Measurements from ENCODE around the gene TAF5L. TPM values are rescaled to one million over a fixed set of nuclear protein-coding genes. Genes with fewer than 3 reads are reported as not detected.
"Not testable (repeated sequence)": the region's sequence is repeated elsewhere in the genome, so short reads cannot be mapped to it uniquely, and the experiment has no call there.

TAF5L gene
- polyA plus RNA-seq, 4 donors, result 8.4 to 16.3 (median 10.5) TPM

GRCh38 chr1:229596925-229597699, 28.8 kb downstream of the TAF5L start:
- 60 to 88% (median 72%) methylated on average over 7 of the region's 7 CpGs for WGBS, 3 donors
- no peak for FAIRE-seq
- H3K27ac ChIP-seq (ENCODE audit: low read depth in 1 of 3, low read length in 2 of 3), result peak overlapping the region in 1 of 3 donors; percentile 46

GRCh38 chr1:229595876-229596275, 30.0 kb downstream of the TAF5L start:
- 94 to 100% (median 94%) methylated on average over 6 to 7 of the region's 7 CpGs for WGBS, 3 donors
- H3K4me1 ChIP-seq (ENCODE audit: control insufficient read depth in 3 of 3, insufficient read depth in 2 of 3, low read depth in 1 of 3, low read length in 2 of 3); FAIRE-seq; H3K27me3 ChIP-seq (ENCODE audit: control insufficient read depth in 3 of 3, insufficient read depth in 3 of 3, low read length in 3 of 3); H3K9me3 ChIP-seq (ENCODE audit: control insufficient read depth in 2 of 2, insufficient read depth in 1 of 2, low read depth in 1 of 2, low read length in 1 of 2); DNase-seq; H3K4me3 ChIP-seq (ENCODE audit: low read depth in 1 of 3, low read length in 3 of 3): not testable (repeated sequence)
- Histone ChIP-seq H3K27ac (ENCODE audit: low read depth in 1 of 3, low read length in 2 of 3) (peak overlapping the region in 1 of 3 donors; percentile 74), H3K36me3 (ENCODE audit: control insufficient read depth in 3 of 3, insufficient read depth in 2 of 3, low read depth in 1 of 3, low read length in 3 of 3) (peaks cover 6 to 25% (median 11%) of the 10 kb centered on the region in 3 donors)

More at GRCh38 chr1:229596925-229597699, 28.8 kb downstream of the TAF5L start:
- Histone ChIP-seq H3K27me3 (ENCODE audit: control insufficient read depth in 3 of 3, insufficient read depth in 3 of 3, low read length in 3 of 3) (no peaks in the 10 kb centered on the region), H3K36me3 (ENCODE audit: control insufficient read depth in 3 of 3, insufficient read depth in 2 of 3, low read depth in 1 of 3, low read length in 3 of 3) (peaks cover 13 to 27% (median 17%) of the 10 kb centered on the region in 3 donors), H3K4me3 (ENCODE audit: low read depth in 1 of 3, low read length in 3 of 3) (no peak overlapping the region), H3K9me3 (ENCODE audit: control insufficient read depth in 2 of 2, insufficient read depth in 1 of 2, low read depth in 1 of 2, low read length in 1 of 2) (no peaks in the 10 kb centered on the region), H3K4me1 (ENCODE audit: control insufficient read depth in 3 of 3, insufficient read depth in 2 of 3, low read depth in 1 of 3, low read length in 2 of 3) (peaks cover 0 to 2% (median 0%) of the 10 kb centered on the region in 3 donors)
- no peak for DNase-seq

- Histone ChIP-seq H3K4me1 (ENCODE audit: control insufficient read depth in 3 of 3, insufficient read depth in 2 of 3, low read depth in 1 of 3, low read length in 2 of 3) (peaks cover 0 to 2% (median 0%) of the 10 kb centered on the region in 3 donors), H3K4me3 (ENCODE audit: low read depth in 1 of 3, low read length in 3 of 3) (no peak overlapping the region), H3K27ac (ENCODE audit: low read depth in 1 of 3, low read length in 2 of 3) (no peak overlapping the region), H3K36me3 (ENCODE audit: control insufficient read depth in 3 of 3, insufficient read depth in 2 of 3, low read depth in 1 of 3, low read length in 3 of 3) (peaks cover 6 to 25% (median 15%) of the 10 kb centered on the region in 3 donors), H3K9me3 (ENCODE audit: control insufficient read depth in 2 of 2, insufficient read depth in 1 of 2, low read depth in 1 of 2, low read length in 1 of 2) (no peaks in the 10 kb centered on the region), H3K27me3 (ENCODE audit: control insufficient read depth in 3 of 3, insufficient read depth in 3 of 3, low read length in 3 of 3) (no peaks in the 10 kb centered on the region)
- 95 to 97% (median 96%) methylated on average over 34 of the region's 34 CpGs for WGBS, 3 donors
- no peak for FAIRE-seq
- DNase-seq, result no peak
These were observed 31.5 kb downstream of the TAF5L start for GRCh38 chr1:229594227-229595008.

- Histone ChIP-seq H3K9me3 (ENCODE audit: control insufficient read depth in 2 of 2, insufficient read depth in 1 of 2, low read depth in 1 of 2, low read length in 1 of 2) (no peaks in the 10 kb centered on the region), H3K36me3 (ENCODE audit: control insufficient read depth in 3 of 3, insufficient read depth in 2 of 3, low read depth in 1 of 3, low read length in 3 of 3) (peaks cover 6 to 25% (median 15%) of the 10 kb centered on the region in 3 donors), H3K27me3 (ENCODE audit: control insufficient read depth in 3 of 3, insufficient read depth in 3 of 3, low read length in 3 of 3) (no peaks in the 10 kb centered on the region), H3K4me3 (ENCODE audit: low read depth in 1 of 3, low read length in 3 of 3) (no peak overlapping the region), H3K27ac (ENCODE audit: low read depth in 1 of 3, low read length in 2 of 3) (no peak overlapping the region), H3K4me1 (ENCODE audit: control insufficient read depth in 3 of 3, insufficient read depth in 2 of 3, low read depth in 1 of 3, low read length in 2 of 3) (peaks cover 0 to 2% (median 0%) of the 10 kb centered on the region in 3 donors)
- no peak for DNase-seq
- FAIRE-seq, result no peak
- 92 to 98% (median 94%) methylated on average over 12 of the region's 12 CpGs for WGBS, 3 donors
These were observed 32.1 kb downstream of the TAF5L start for GRCh38 chr1:229593800-229594199.

GRCh38 chr1:229590119-229590518, 35.8 kb downstream of the TAF5L start:
- Histone ChIP-seq H3K9me3 (ENCODE audit: control insufficient read depth in 2 of 2, insufficient read depth in 1 of 2, low read depth in 1 of 2, low read length in 1 of 2) (no peaks in the 10 kb centered on the region), H3K4me1 (ENCODE audit: control insufficient read depth in 3 of 3, insufficient read depth in 2 of 3, low read depth in 1 of 3, low read length in 2 of 3) (no peaks in the 10 kb centered on the region), H3K27ac (ENCODE audit: low read depth in 1 of 3, low read length in 2 of 3) (no peak overlapping the region), H3K27me3 (ENCODE audit: control insufficient read depth in 3 of 3, insufficient read depth in 3 of 3, low read length in 3 of 3) (no peaks in the 10 kb centered on the region), H3K4me3 (ENCODE audit: low read depth in 1 of 3, low read length in 3 of 3) (no peak overlapping the region), H3K36me3 (ENCODE audit: control insufficient read depth in 3 of 3, insufficient read depth in 2 of 3, low read depth in 1 of 3, low read length in 3 of 3) (peaks cover 6 to 21% (median 15%) of the 10 kb centered on the region in 3 donors)
- 96 to 98% (median 96%) methylated on average over 5 of the region's 5 CpGs for WGBS, 3 donors
- DNase-seq (no peak), FAIRE-seq (no peak)

- H3K27me3 ChIP-seq (ENCODE audit: control insufficient read depth in 3 of 3, insufficient read depth in 3 of 3, low read length in 3 of 3), result no peaks in the 10 kb centered on the region
- DNase-seq (no peak), FAIRE-seq (no peak)
- H3K27ac ChIP-seq (ENCODE audit: low read depth in 1 of 3, low read length in 2 of 3), result no peak overlapping the region
- H3K9me3 ChIP-seq (ENCODE audit: control insufficient read depth in 2 of 2, insufficient read depth in 1 of 2, low read depth in 1 of 2, low read length in 1 of 2), result no peaks in the 10 kb centered on the region
- no peak overlapping the region for H3K4me3 ChIP-seq (ENCODE audit: low read depth in 1 of 3, low read length in 3 of 3)
- peaks cover 0 to 3% (median 0%) of the 10 kb centered on the region in 3 donors for H3K36me3 ChIP-seq (ENCODE audit: control insufficient read depth in 3 of 3, insufficient read depth in 2 of 3, low read depth in 1 of 3, low read length in 3 of 3)
- WGBS, 3 donors, result 74 to 91% (median 78%) methylated on average over 2 of the region's 2 CpGs
- no peaks in the 10 kb centered on the region for H3K4me1 ChIP-seq (ENCODE audit: control insufficient read depth in 3 of 3, insufficient read depth in 2 of 3, low read depth in 1 of 3, low read length in 2 of 3)
These were observed 40.6 kb downstream of the TAF5L start for GRCh38 chr1:229585338-229585737.

- no peaks in the 10 kb centered on the region for H3K9me3 ChIP-seq (ENCODE audit: control insufficient read depth in 2 of 2, insufficient read depth in 1 of 2, low read depth in 1 of 2, low read length in 1 of 2)
- H3K27me3 ChIP-seq (ENCODE audit: control insufficient read depth in 3 of 3, insufficient read depth in 3 of 3, low read length in 3 of 3), result no peaks in the 10 kb centered on the region
- DNase-seq (no peak), FAIRE-seq (no peak)
- WGBS, 3 donors, result 95 to 98% (median 95%) methylated on average over 4 of the region's 4 CpGs
- no peaks in the 10 kb centered on the region for H3K4me1 ChIP-seq (ENCODE audit: control insufficient read depth in 3 of 3, insufficient read depth in 2 of 3, low read depth in 1 of 3, low read length in 2 of 3)
- H3K4me3 ChIP-seq (ENCODE audit: low read depth in 1 of 3, low read length in 3 of 3), result no peak overlapping the region
- no peaks in the 10 kb centered on the region for H3K36me3 ChIP-seq (ENCODE audit: control insufficient read depth in 3 of 3, insufficient read depth in 2 of 3, low read depth in 1 of 3, low read length in 3 of 3)
- no peak overlapping the region for H3K27ac ChIP-seq (ENCODE audit: low read depth in 1 of 3, low read length in 2 of 3)
These were observed 43.2 kb downstream of the TAF5L start for GRCh38 chr1:229582715-229583114.

GRCh38 chr1:229582011-229582694, 43.8 kb downstream of the TAF5L start:
- 41 to 44% (median 42%) methylated on average over 11 of the region's 11 CpGs for WGBS, 3 donors
- FAIRE-seq (no peak), DNase-seq (no peak)
- Histone ChIP-seq H3K4me3 (ENCODE audit: low read depth in 1 of 3, low read length in 3 of 3) (no peak overlapping the region), H3K27ac (ENCODE audit: low read depth in 1 of 3, low read length in 2 of 3) (no peak overlapping the region), H3K9me3 (ENCODE audit: control insufficient read depth in 2 of 2, insufficient read depth in 1 of 2, low read depth in 1 of 2, low read length in 1 of 2) (no peaks in the 10 kb centered on the region), H3K27me3 (ENCODE audit: control insufficient read depth in 3 of 3, insufficient read depth in 3 of 3, low read length in 3 of 3) (no peaks in the 10 kb centered on the region), H3K36me3 (ENCODE audit: control insufficient read depth in 3 of 3, insufficient read depth in 2 of 3, low read depth in 1 of 3, low read length in 3 of 3) (no peaks in the 10 kb centered on the region), H3K4me1 (ENCODE audit: control insufficient read depth in 3 of 3, insufficient read depth in 2 of 3, low read depth in 1 of 3, low read length in 2 of 3) (no peaks in the 10 kb centered on the region)

Measured in small intestine (tissue), 7 donors.